Osteoblast (primary cell): ENCODE results near the gene ABCA13. TPM values are rescaled to one million over a fixed set of nuclear protein-coding genes. Genes with fewer than 3 reads are reported as not detected.

Experiments
- DNase-seq: peaks from one replicate; pipeline ENCODE4 v3.0.0; 2011; ENCODE audit warnings: low spot score, mixed read lengths; ENCODE audit not compliant: insufficient read length; ENCODE audit errors: missing footprints
- H2AFZ ChIP-seq: 2 replicates; pipeline ENCODE4 v1.6.0; 2011; ENCODE audit warnings: mild to moderate bottlenecking, low read length
- H3K27ac ChIP-seq: 2 replicates; pipeline ENCODE4 v1.5.1; 2011; ENCODE audit warnings: mild to moderate bottlenecking, low read depth, low read length, moderate library complexity
- H3K27me3 ChIP-seq: 2 replicates; pipeline ENCODE4 v1.6.0; 2012; ENCODE audit warnings: mild to moderate bottlenecking, control low read depth, inconsistent platforms, low read length, moderate library complexity; ENCODE audit not compliant: insufficient read depth
- H3K36me3 ChIP-seq: 2 replicates; pipeline ENCODE4 v1.5.1; 2011; ENCODE audit warnings: mild to moderate bottlenecking, low read length, control low read depth, moderate library complexity; ENCODE audit not compliant: insufficient read depth
- H3K4me1 ChIP-seq: 2 replicates; pipeline ENCODE4 v1.5.1; 2011; ENCODE audit warnings: mild to moderate bottlenecking, low read length, control low read depth, moderate library complexity; ENCODE audit not compliant: insufficient read depth
- H3K4me2 ChIP-seq: 2 replicates; pipeline ENCODE4 v1.6.0; 2011; ENCODE audit warnings: mild to moderate bottlenecking, low read length; ENCODE audit not compliant: insufficient read depth
- H3K4me3 ChIP-seq: fragments of 200-600 bp; sonication (generic); 3 replicates; pipeline ENCODE4 v1.5.1; 2012; ENCODE audit warnings: mild to moderate bottlenecking, low read length, inconsistent platforms; ENCODE audit not compliant: insufficient read depth
- H3K79me2 ChIP-seq: 2 replicates; pipeline ENCODE4 v1.6.0; 2012; ENCODE audit warnings: mild to moderate bottlenecking, low read length, control low read depth, inconsistent platforms; ENCODE audit not compliant: insufficient read depth
- H3K9me3 ChIP-seq: 2 replicates; pipeline ENCODE4 v1.5.1; 2011; ENCODE audit warnings: low read depth, low read length, control low read depth
- H4K20me1 ChIP-seq: 2 replicates; pipeline ENCODE4 v1.6.0; 2012; ENCODE audit warnings: mild to moderate bottlenecking, low read length, control low read depth; ENCODE audit not compliant: insufficient read depth
- CTCF ChIP-seq: IDR thresholded peaks from 2 replicates; pipeline ENCODE4 v1.5.1; 2011; ENCODE audit warnings: mild to moderate bottlenecking, low read depth, low read length, moderate library complexity; ENCODE audit errors: extremely low read depth
- total RNA-seq: library from RNA; depleted of rRNA; stranded (reverse); fragments of >200 nt; gene quantifications from 2 replicates; pipeline ENCODE4 v1.2.3, GENCODE V29; 2012

The ABCA13 gene
- total RNA-seq, 1 donor = 3.6 TPM

- Histone ChIP-seq H3K9me3 (no peaks in the 10 kb centered on the region), H3K4me1 (no peaks in the 10 kb centered on the region), H3K27me3 (no peaks in the 10 kb centered on the region), H3K4me3 (no peak overlapping the region), H4K20me1 (no peaks in the 10 kb centered on the region), H3K79me2 (no peaks in the 10 kb centered on the region), H3K4me2 (no peak overlapping the region), H2AFZ (no peak overlapping the region), H3K27ac (no peak overlapping the region), H3K36me3 (no peaks in the 10 kb centered on the region)
- no peak for DNase-seq
- TF ChIP-seq CTCF = no peak
Measured at GRCh38 chr7:48289656-48290055, 118.4 kb downstream of the ABCA13 start.

GRCh38 chr7:48292949-48293348, 121.7 kb downstream of the ABCA13 start:
- DNase-seq = no peak
- H3K4me3 ChIP-seq = no peak overlapping the region
- no peak overlapping the region for H3K27ac ChIP-seq
- H3K9me3 ChIP-seq = no peaks in the 10 kb centered on the region
- no peak overlapping the region for H3K4me2 ChIP-seq
- H4K20me1 ChIP-seq = no peaks in the 10 kb centered on the region
- no peak for TF ChIP-seq CTCF
- H3K27me3 ChIP-seq = no peaks in the 10 kb centered on the region
- no peaks in the 10 kb centered on the region for H3K79me2 ChIP-seq
- H3K4me1 ChIP-seq = no peaks in the 10 kb centered on the region
- H3K36me3 ChIP-seq = no peaks in the 10 kb centered on the region
- no peak overlapping the region for H2AFZ ChIP-seq

- no peak for TF ChIP-seq CTCF
- Histone ChIP-seq H4K20me1 (no peaks in the 10 kb centered on the region), H3K27me3 (no peaks in the 10 kb centered on the region), H3K27ac (no peak overlapping the region), H3K4me2 (no peak overlapping the region), H2AFZ (no peak overlapping the region), H3K36me3 (no peaks in the 10 kb centered on the region), H3K9me3 (no peaks in the 10 kb centered on the region), H3K4me3 (no peak overlapping the region), H3K4me1 (peaks cover 13% of the 10 kb centered on the region), H3K79me2 (no peaks in the 10 kb centered on the region)
- DNase-seq = no peak
Measured at GRCh38 chr7:48295296-48295971, 124.2 kb downstream of the ABCA13 start.

- Histone ChIP-seq H3K36me3 (no peaks in the 10 kb centered on the region), H3K4me1 (peaks cover 13% of the 10 kb centered on the region), H3K4me2 (no peak overlapping the region), H3K27me3 (no peaks in the 10 kb centered on the region), H3K79me2 (no peaks in the 10 kb centered on the region), H3K4me3 (no peak overlapping the region), H3K27ac (no peak overlapping the region), H4K20me1 (no peaks in the 10 kb centered on the region), H3K9me3 (no peaks in the 10 kb centered on the region), H2AFZ (no peak overlapping the region)
- TF ChIP-seq CTCF = no peak
- no peak for DNase-seq
Measured at GRCh38 chr7:48296966-48297365, 125.7 kb downstream of the ABCA13 start.
